ENCODE data around the gene CD226.

Gene CD226

GRCh38 chr18:69854455-69854854 is 93.2 kb downstream of the CD226 start:
- H3K4me1 ChIP-seq (ENCODE audit: control extremely low read depth in 1 of 4, control insufficient read depth in 4 of 4, insufficient read depth in 4 of 4, low read length in 3 of 4) = no peaks in the 10 kb centered on the region
- H3K27ac ChIP-seq (ENCODE audit: insufficient read depth in 1 of 2, low read depth in 1 of 2, low read length in 2 of 2, poor library complexity in 1 of 2, severe bottlenecking in 2 of 2) = no peak overlapping the region
- WGBS (ENCODE audit: insufficient coverage) = 91% methylated on average over 1 of the region's 1 CpG
- peaks cover 0 to 4% (median 0%) of the 10 kb centered on the region in 5 experiments for H3K9me3 ChIP-seq (ENCODE audit: control extremely low read depth in 1 of 5, control insufficient read depth in 4 of 5, insufficient read depth in 2 of 5, low read depth in 1 of 5, low read length in 4 of 5)
- POLR2A ChIA-PET = no interaction called here
- H3K27me3 ChIP-seq (replicated peaks in 2 of 5; ENCODE audit: control insufficient read depth in 4 of 5, insufficient read depth in 5 of 5, low read length in 4 of 5) = no peaks in the 10 kb centered on the region
- no peak overlapping the region for H3K4me3 ChIP-seq (ENCODE audit: control insufficient read depth in 1 of 7, extremely low read depth in 1 of 7, insufficient read depth in 4 of 7, low read depth in 2 of 7, low read length in 6 of 7)
- CTCF ChIA-PET = no interaction called here
- DNase-seq = no peak
- H3K36me3 ChIP-seq (ENCODE audit: control insufficient read depth in 4 of 4, insufficient read depth in 4 of 4, low read length in 3 of 4) = no peaks in the 10 kb centered on the region

- 90% methylated on average over 3 of the region's 4 CpGs for WGBS (ENCODE audit: insufficient coverage)
- POLR2A ChIA-PET = interaction anchor here (0.6 kb wide), 1 partner anchor 13 kb away, joined by 3 read pairs; no protein-coding TSS in a partner anchor
- no peak for DNase-seq
- no peak overlapping the region for H3K4me3 ChIP-seq (ENCODE audit: control insufficient read depth in 1 of 7, extremely low read depth in 1 of 7, insufficient read depth in 4 of 7, low read depth in 2 of 7, low read length in 6 of 7)
- H3K36me3 ChIP-seq (ENCODE audit: control insufficient read depth in 4 of 4, insufficient read depth in 4 of 4, low read length in 3 of 4) = no peaks in the 10 kb centered on the region
- CTCF ChIA-PET = interaction anchor here (1.0 kb wide), 1 partner anchor 13 kb away, joined by 3 read pairs; no protein-coding TSS in a partner anchor
- H3K9me3 ChIP-seq (ENCODE audit: control extremely low read depth in 1 of 5, control insufficient read depth in 4 of 5, insufficient read depth in 2 of 5, low read depth in 1 of 5, low read length in 4 of 5) = peaks cover 0 to 4% (median 0%) of the 10 kb centered on the region in 5 experiments
- H3K27me3 ChIP-seq (replicated peaks in 2 of 5; ENCODE audit: control insufficient read depth in 4 of 5, insufficient read depth in 5 of 5, low read length in 4 of 5) = no peaks in the 10 kb centered on the region
- no peak overlapping the region for H3K27ac ChIP-seq (ENCODE audit: insufficient read depth in 1 of 2, low read depth in 1 of 2, low read length in 2 of 2, poor library complexity in 1 of 2, severe bottlenecking in 2 of 2)
- H3K4me1 ChIP-seq (ENCODE audit: control extremely low read depth in 1 of 4, control insufficient read depth in 4 of 4, insufficient read depth in 4 of 4, low read length in 3 of 4) = no peaks in the 10 kb centered on the region
Observed at GRCh38 chr18:69853051-69853450, 94.6 kb downstream of the CD226 start.

GRCh38 chr18:69845593-69846506 is 101.8 kb downstream of the CD226 start:
- H3K4me1 ChIP-seq (ENCODE audit: control extremely low read depth in 1 of 4, control insufficient read depth in 4 of 4, insufficient read depth in 4 of 4, low read length in 3 of 4) = no peaks in the 10 kb centered on the region
- H3K9me3 ChIP-seq (ENCODE audit: control extremely low read depth in 1 of 5, control insufficient read depth in 4 of 5, insufficient read depth in 2 of 5, low read depth in 1 of 5, low read length in 4 of 5) = no peaks in the 10 kb centered on the region
- DNase-seq = no peak
- H3K27ac ChIP-seq (ENCODE audit: insufficient read depth in 1 of 2, low read depth in 1 of 2, low read length in 2 of 2, poor library complexity in 1 of 2, severe bottlenecking in 2 of 2) = no peak overlapping the region
- 95% methylated on average over 6 of the region's 8 CpGs for WGBS (ENCODE audit: insufficient coverage)
- peaks cover 0 to 2% (median 0%) of the 10 kb centered on the region in 5 experiments for H3K27me3 ChIP-seq (replicated peaks in 2 of 5; ENCODE audit: control insufficient read depth in 4 of 5, insufficient read depth in 5 of 5, low read length in 4 of 5)
- CTCF ChIA-PET = interaction anchor here (1.3 kb wide), 1 partner anchor 241 kb away, joined by 5 read pairs; no protein-coding TSS in a partner anchor
- POLR2A ChIA-PET = no interaction called here
- no peak overlapping the region for H3K4me3 ChIP-seq (ENCODE audit: control insufficient read depth in 1 of 7, extremely low read depth in 1 of 7, insufficient read depth in 4 of 7, low read depth in 2 of 7, low read length in 6 of 7)
- H3K36me3 ChIP-seq (ENCODE audit: control insufficient read depth in 4 of 4, insufficient read depth in 4 of 4, low read length in 3 of 4) = peaks cover 0 to 2% (median 0%) of the 10 kb centered on the region in 4 experiments

GRCh38 chr18:69844656-69845055 is 103.0 kb downstream of the CD226 start:
- no peak overlapping the region for H3K27ac ChIP-seq (ENCODE audit: insufficient read depth in 1 of 2, low read depth in 1 of 2, low read length in 2 of 2, poor library complexity in 1 of 2, severe bottlenecking in 2 of 2)
- H3K4me3 ChIP-seq (ENCODE audit: control insufficient read depth in 1 of 7, extremely low read depth in 1 of 7, insufficient read depth in 4 of 7, low read depth in 2 of 7, low read length in 6 of 7) = no peak overlapping the region
- H3K9me3 ChIP-seq (ENCODE audit: control extremely low read depth in 1 of 5, control insufficient read depth in 4 of 5, insufficient read depth in 2 of 5, low read depth in 1 of 5, low read length in 4 of 5) = no peaks in the 10 kb centered on the region
- WGBS (ENCODE audit: insufficient coverage) = no CpG with 5 or more reads among the region's 2 CpGs
- H3K27me3 ChIP-seq (replicated peaks in 2 of 5; ENCODE audit: control insufficient read depth in 4 of 5, insufficient read depth in 5 of 5, low read length in 4 of 5) = peaks cover 0 to 2% (median 0%) of the 10 kb centered on the region in 5 experiments
- no peak for DNase-seq
- H3K36me3 ChIP-seq (ENCODE audit: control insufficient read depth in 4 of 4, insufficient read depth in 4 of 4, low read length in 3 of 4) = peaks cover 0 to 2% (median 0%) of the 10 kb centered on the region in 4 experiments
- no peaks in the 10 kb centered on the region for H3K4me1 ChIP-seq (ENCODE audit: control extremely low read depth in 1 of 4, control insufficient read depth in 4 of 4, insufficient read depth in 4 of 4, low read length in 3 of 4)
- ChIA-PET CTCF (no interaction called here), POLR2A (no interaction called here)

GRCh38 chr18:69843015-69843414 is 104.7 kb downstream of the CD226 start:
- Histone ChIP-seq H3K4me3 (ENCODE audit: control insufficient read depth in 1 of 7, extremely low read depth in 1 of 7, insufficient read depth in 4 of 7, low read depth in 2 of 7, low read length in 6 of 7) (no peak overlapping the region), H3K9me3 (ENCODE audit: control extremely low read depth in 1 of 5, control insufficient read depth in 4 of 5, insufficient read depth in 2 of 5, low read depth in 1 of 5, low read length in 4 of 5) (no peaks in the 10 kb centered on the region), H3K27ac (ENCODE audit: insufficient read depth in 1 of 2, low read depth in 1 of 2, low read length in 2 of 2, poor library complexity in 1 of 2, severe bottlenecking in 2 of 2) (no peak overlapping the region), H3K27me3 (replicated peaks in 2 of 5; ENCODE audit: control insufficient read depth in 4 of 5, insufficient read depth in 5 of 5, low read length in 4 of 5) (peaks cover 0 to 2% (median 0%) of the 10 kb centered on the region in 5 experiments), H3K36me3 (ENCODE audit: control insufficient read depth in 4 of 4, insufficient read depth in 4 of 4, low read length in 3 of 4) (peaks cover 0 to 2% (median 0%) of the 10 kb centered on the region in 4 experiments), H3K4me1 (ENCODE audit: control extremely low read depth in 1 of 4, control insufficient read depth in 4 of 4, insufficient read depth in 4 of 4, low read length in 3 of 4) (no peaks in the 10 kb centered on the region)
- ChIA-PET POLR2A (no interaction called here), CTCF (no interaction called here)
- WGBS (ENCODE audit: insufficient coverage) = 77% methylated on average over 5 of the region's 5 CpGs
- DNase-seq = no peak

GRCh38 chr18:69841117-69841516 is 106.6 kb downstream of the CD226 start:
- H3K27ac ChIP-seq (ENCODE audit: insufficient read depth in 1 of 2, low read depth in 1 of 2, low read length in 2 of 2, poor library complexity in 1 of 2, severe bottlenecking in 2 of 2) = no peak overlapping the region
- ChIA-PET POLR2A (no interaction called here), CTCF (no interaction called here)
- H3K27me3 ChIP-seq (replicated peaks in 2 of 5; ENCODE audit: control insufficient read depth in 4 of 5, insufficient read depth in 5 of 5, low read length in 4 of 5) = peaks cover 0 to 2% (median 0%) of the 10 kb centered on the region in 5 experiments
- 94% methylated on average over 9 of the region's 9 CpGs for WGBS (ENCODE audit: insufficient coverage)
- H3K4me3 ChIP-seq (ENCODE audit: control insufficient read depth in 1 of 7, extremely low read depth in 1 of 7, insufficient read depth in 4 of 7, low read depth in 2 of 7, low read length in 6 of 7) = no peak overlapping the region
- peaks cover 0 to 2% (median 0%) of the 10 kb centered on the region in 4 experiments for H3K36me3 ChIP-seq (ENCODE audit: control insufficient read depth in 4 of 4, insufficient read depth in 4 of 4, low read length in 3 of 4)
- H3K9me3 ChIP-seq (ENCODE audit: control extremely low read depth in 1 of 5, control insufficient read depth in 4 of 5, insufficient read depth in 2 of 5, low read depth in 1 of 5, low read length in 4 of 5) = no peaks in the 10 kb centered on the region
- H3K4me1 ChIP-seq (ENCODE audit: control extremely low read depth in 1 of 4, control insufficient read depth in 4 of 4, insufficient read depth in 4 of 4, low read length in 3 of 4) = no peaks in the 10 kb centered on the region
- no peak for DNase-seq

- 97% methylated on average over 5 of the region's 7 CpGs for WGBS (ENCODE audit: insufficient coverage)
Observed at GRCh38 chr18:69840445-69840844, 107.2 kb downstream of the CD226 start.

More at GRCh38 chr18:69840445-69840844, 107.2 kb downstream of the CD226 start:
- Histone ChIP-seq H3K9me3 (ENCODE audit: control extremely low read depth in 1 of 5, control insufficient read depth in 4 of 5, insufficient read depth in 2 of 5, low read depth in 1 of 5, low read length in 4 of 5) (no peaks in the 10 kb centered on the region), H3K27ac (ENCODE audit: insufficient read depth in 1 of 2, low read depth in 1 of 2, low read length in 2 of 2, poor library complexity in 1 of 2, severe bottlenecking in 2 of 2) (no peak overlapping the region), H3K4me3 (ENCODE audit: control insufficient read depth in 1 of 7, extremely low read depth in 1 of 7, insufficient read depth in 4 of 7, low read depth in 2 of 7, low read length in 6 of 7) (no peak overlapping the region), H3K27me3 (replicated peaks in 2 of 5; ENCODE audit: control insufficient read depth in 4 of 5, insufficient read depth in 5 of 5, low read length in 4 of 5) (peaks cover 0 to 2% (median 0%) of the 10 kb centered on the region in 5 experiments), H3K36me3 (ENCODE audit: control insufficient read depth in 4 of 4, insufficient read depth in 4 of 4, low read length in 3 of 4) (peaks cover 0 to 2% (median 0%) of the 10 kb centered on the region in 4 experiments), H3K4me1 (ENCODE audit: control extremely low read depth in 1 of 4, control insufficient read depth in 4 of 4, insufficient read depth in 4 of 4, low read length in 3 of 4) (no peaks in the 10 kb centered on the region)
- DNase-seq = no peak
- ChIA-PET CTCF (interaction anchor here (0.9 to 1.1 kb wide), 2 partner anchors 8 to 13 kb away, joined by 3 read pairs; no protein-coding TSS in a partner anchor), POLR2A (interaction anchor here (0.6 kb wide), 1 partner anchor 12 kb away, joined by 3 read pairs; no protein-coding TSS in a partner anchor)
